Uterus (tissue), 4 donors: ENCODE results near the gene FER. TPM values are rescaled to one million over a fixed set of nuclear protein-coding genes. Genes with fewer than 3 reads are reported as not detected.
"Not testable (repeated sequence)": the region's sequence is repeated elsewhere in the genome, so short reads cannot be mapped to it uniquely, and the experiment has no call there.

Experiments
- DNase-seq, 2 donors: peaks; one replicate each; pipeline ENCODE4 v3.0.0-alpha.2; 2019 to 2020
- H3K27ac ChIP-seq, 2 donors: fragments of 200-600 bp; sonication (generic); 1 replicate in 1 of 2; 2 replicates in 1 of 2; pipeline ENCODE4 v1.5.1; 2016 to 2018
- H3K27me3 ChIP-seq, 2 donors: fragments of 200-600 bp; sonication (generic); one replicate each; pipeline ENCODE4 v1.5.1; 2018 to 2019; ENCODE audit warnings: control low read depth in 1 of 2
- H3K36me3 ChIP-seq, 2 donors: fragments of 200-600 bp; sonication (generic); one replicate each; pipeline ENCODE4 v1.5.1; 2019; ENCODE audit warnings: control low read depth in 1 of 2
- H3K4me1 ChIP-seq, 2 donors: fragments of 200-600 bp; sonication (generic); one replicate each; pipeline ENCODE4 v1.5.1; 2018 to 2019; ENCODE audit warnings: control low read depth in 1 of 2
- H3K4me3 ChIP-seq, 2 donors: fragments of 200-600 bp; sonication (generic); 1 replicate in 1 of 2; 2 replicates in 1 of 2; pipeline ENCODE4 v1.5.1; 2018 to 2019; ENCODE audit warnings: mild to moderate bottlenecking in 1 of 2
- H3K9me3 ChIP-seq, 2 donors: fragments of 200-600 bp; sonication (generic); one replicate each; pipeline ENCODE4 v1.5.1; 2019; ENCODE audit warnings: control low read depth in 1 of 2
- CTCF ChIP-seq, 4 experiments: fragments of 200-600 bp in 2 of 4; fragments of 450-650 bp in 2 of 4; sonication (generic) in 2 of 4; IDR thresholded peaks; one replicate each; pipeline ENCODE4 v1.5.1; 2016 to 2019; ENCODE audit warnings: antibody characterized with exemption in 4 of 4, mild to moderate bottlenecking in 2 of 4, moderate library complexity in 1 of 4
- POLR2A ChIP-seq, 2 donors: fragments of 450-650 bp; IDR thresholded peaks; one replicate each; pipeline ENCODE4 v1.6.1; 2016; ENCODE audit warnings: antibody characterized with exemption in 2 of 2, mild to moderate bottlenecking in 1 of 2, moderate library complexity in 1 of 2
- intact Hi-C: fragments of 100-400 bp; cut with DNase I; formaldehyde crosslinking; loops from one replicate; pipeline ENCODE4 v1.15.1; 2023; ENCODE audit warnings: low total_unique reads
- total RNA-seq, 4 donors: library from RNA; depleted of rRNA in 3 of 4; stranded (reverse); fragments of >200 nt in 3 of 4; gene quantifications; one replicate each; pipeline versions ENCODE4 v1.1.0 to v1.2.4, GENCODE V29; 2014 to 2023
- donor health status: DM: yes; HTN: yes; CAD: no.

The FER gene
- total RNA-seq, 4 donors from 2014 or later: 16.9 to 60.1 (median 38.0) TPM

- Histone ChIP-seq H3K4me3 (no peak overlapping the region), H3K36me3 (no peaks in the 10 kb centered on the region), H3K4me1 (no peaks in the 10 kb centered on the region), H3K27me3 (no peaks in the 10 kb centered on the region), H3K27ac (no peak overlapping the region), H3K9me3 (no peaks in the 10 kb centered on the region)
- intact Hi-C loops: no loop called here
- TF ChIP-seq CTCF (IDR thresholded peaks at IDR 0.05) (no peak), POLR2A (IDR thresholded peaks at IDR 0.05) (no peak)
- DNase-seq: no peak
Observed at GRCh38 chr5:109170629-109171350, 423.1 kb downstream of the FER start.

GRCh38 chr5:109171437-109172073 lies 423.9 kb downstream of the FER start:
- H3K27ac ChIP-seq, DNase-seq, H3K4me3 ChIP-seq, H3K27me3 ChIP-seq, H3K4me1 ChIP-seq, intact Hi-C loops, H3K9me3 ChIP-seq, H3K36me3 ChIP-seq: not testable (repeated sequence)

- Histone ChIP-seq H3K27ac (no peak overlapping the region), H3K4me1 (no peaks in the 10 kb centered on the region), H3K27me3 (no peaks in the 10 kb centered on the region), H3K4me3 (no peak overlapping the region), H3K9me3 (no peaks in the 10 kb centered on the region), H3K36me3 (no peaks in the 10 kb centered on the region)
- TF ChIP-seq CTCF (IDR thresholded peaks at IDR 0.05): no peak
- TF ChIP-seq POLR2A (IDR thresholded peaks at IDR 0.05): no peak
- intact Hi-C loops: no loop called here
- DNase-seq: no peak
Observed at GRCh38 chr5:109173036-109173794, 425.5 kb downstream of the FER start.

GRCh38 chr5:109177227-109177626 lies 429.5 kb downstream of the FER start:
- H3K27ac ChIP-seq: no peak overlapping the region
- no peak for DNase-seq
- no peak for TF ChIP-seq CTCF (IDR thresholded peaks at IDR 0.05)
- TF ChIP-seq POLR2A (IDR thresholded peaks at IDR 0.05): no peak
- intact Hi-C loops: no loop called here
- no peaks in the 10 kb centered on the region for H3K9me3 ChIP-seq
- no peaks in the 10 kb centered on the region for H3K27me3 ChIP-seq
- no peak overlapping the region for H3K4me3 ChIP-seq
- no peaks in the 10 kb centered on the region for H3K4me1 ChIP-seq
- no peaks in the 10 kb centered on the region for H3K36me3 ChIP-seq

GRCh38 chr5:109177782-109178181 lies 430.1 kb downstream of the FER start:
- Histone ChIP-seq H3K36me3 (no peaks in the 10 kb centered on the region), H3K9me3 (no peaks in the 10 kb centered on the region), H3K27me3 (no peaks in the 10 kb centered on the region), H3K4me3 (no peak overlapping the region), H3K4me1 (no peaks in the 10 kb centered on the region), H3K27ac (no peak overlapping the region)
- intact Hi-C loops: no loop called here
- no peak for TF ChIP-seq POLR2A (IDR thresholded peaks at IDR 0.05)
- no peak for DNase-seq

GRCh38 chr5:109180668-109181067 lies 433.0 kb downstream of the FER start:
- TF ChIP-seq POLR2A (IDR thresholded peaks at IDR 0.05) (no peak), CTCF (IDR thresholded peaks at IDR 0.05) (no peak)
- Histone ChIP-seq H3K27me3 (no peaks in the 10 kb centered on the region), H3K4me1 (no peaks in the 10 kb centered on the region), H3K4me3 (no peak overlapping the region), H3K36me3 (no peaks in the 10 kb centered on the region), H3K27ac (no peak overlapping the region), H3K9me3 (no peaks in the 10 kb centered on the region)
- intact Hi-C loops: no loop called here
- no peak for DNase-seq
